ENCODE data around the gene TCF3.
"Not testable (repeated sequence)": the region's sequence is repeated elsewhere in the genome, so short reads cannot be mapped to it uniquely, and the experiment has no call there.

TCF3 gene

GRCh38 chr19:1672769-1673644 lies 20.6 kb upstream of the TCF3 start:
- DNase-seq: no peak

- DNase-seq: no peak
Measured at GRCh38 chr19:1672038-1672768, 19.8 kb upstream of the TCF3 start.

GRCh38 chr19:1671716-1672037 lies 19.3 kb upstream of the TCF3 start:
- DNase-seq: no peak

GRCh38 chr19:1670747-1671146 lies 18.3 kb upstream of the TCF3 start:
- not testable (repeated sequence) for DNase-seq

GRCh38 chr19:1668486-1669270 lies 16.3 kb upstream of the TCF3 start:
- no peak for DNase-seq

- DNase-seq: no peak
Measured at GRCh38 chr19:1668048-1668485, 15.7 kb upstream of the TCF3 start.

GRCh38 chr19:1665565-1666047 lies 13.2 kb upstream of the TCF3 start:
- no peak for DNase-seq

- no peak for DNase-seq
Measured at GRCh38 chr19:1663852-1664251, 11.4 kb upstream of the TCF3 start.

GRCh38 chr19:1663227-1663626 lies 10.8 kb upstream of the TCF3 start:
- not testable (repeated sequence) for DNase-seq

GRCh38 chr19:1661995-1662394 lies 9.6 kb upstream of the TCF3 start:
- DNase-seq: no peak

GRCh38 chr19:1659084-1659427 lies 6.6 kb upstream of the TCF3 start:
- DNase-seq: no peak

- DNase-seq: no peak
Measured at GRCh38 chr19:1658150-1659083, 6.0 kb upstream of the TCF3 start.

- DNase-seq: no peak
Measured at GRCh38 chr19:1657746-1658145, 5.3 kb upstream of the TCF3 start.

- no peak for DNase-seq
Measured at GRCh38 chr19:1656988-1657536, 4.6 kb upstream of the TCF3 start.

- no peak for DNase-seq
Measured at GRCh38 chr19:1655987-1656608, 3.7 kb upstream of the TCF3 start.

GRCh38 chr19:1655131-1655981 lies 2.9 kb upstream of the TCF3 start:
- DNase-seq: no peak

GRCh38 chr19:1654178-1654792 lies 1.9 kb upstream of the TCF3 start:
- no peak for DNase-seq

- no peak for DNase-seq
Measured at GRCh38 chr19:1653300-1653628, 849 bp upstream of the TCF3 start.

- DNase-seq: peak; percentile 38
Measured at GRCh38 chr19:1651568-1652291, 685 bp downstream of the TCF3 start.
